Hippocampal formation (tissue), 2 donors: ENCODE measurements around the gene MAEA.

ENCODE experiments used
- DNase-seq, 2 donors: peaks; one replicate each; lab custom pipeline; 2025; lab: John Stamatoyannopoulos, UW

MAEA gene

GRCh38 chr4:1249731-1250526 lies 39.8 kb upstream of the MAEA start:
- DNase-seq: no peak

GRCh38 chr4:1250527-1250812 lies 39.2 kb upstream of the MAEA start:
- no peak for DNase-seq

- no peak for DNase-seq
Measured at GRCh38 chr4:1250921-1251772, 38.5 kb upstream of the MAEA start.

GRCh38 chr4:1251773-1252066 lies 38.0 kb upstream of the MAEA start:
- DNase-seq: no peak

- no peak for DNase-seq
Measured at GRCh38 chr4:1252928-1253492, 36.7 kb upstream of the MAEA start.

- no peak for DNase-seq
Measured at GRCh38 chr4:1253831-1254230, 35.9 kb upstream of the MAEA start.

- DNase-seq: no peak
Measured at GRCh38 chr4:1255151-1255550, 34.5 kb upstream of the MAEA start.

- no peak for DNase-seq
Measured at GRCh38 chr4:1255699-1256098, 34.0 kb upstream of the MAEA start.

- no peak for DNase-seq
Measured at GRCh38 chr4:1258457-1258856, 31.2 kb upstream of the MAEA start.

- no peak for DNase-seq
Measured at GRCh38 chr4:1259966-1260365, 29.7 kb upstream of the MAEA start.

- DNase-seq: no peak
Measured at GRCh38 chr4:1260418-1261106, 29.1 kb upstream of the MAEA start.

GRCh38 chr4:1261107-1261928 lies 28.4 kb upstream of the MAEA start:
- DNase-seq: no peak

- DNase-seq: no peak
Measured at GRCh38 chr4:1264942-1265341, 24.7 kb upstream of the MAEA start.

- no peak for DNase-seq
Measured at GRCh38 chr4:1265351-1265750, 24.3 kb upstream of the MAEA start.

GRCh38 chr4:1266881-1267763 lies 22.6 kb upstream of the MAEA start:
- DNase-seq: no peak

- DNase-seq: no peak
Measured at GRCh38 chr4:1269209-1269608, 20.5 kb upstream of the MAEA start.

GRCh38 chr4:1271686-1272085 lies 18.0 kb upstream of the MAEA start:
- no peak for DNase-seq

- no peak for DNase-seq
Measured at GRCh38 chr4:1274871-1275270, 14.8 kb upstream of the MAEA start.

GRCh38 chr4:1276984-1277383 lies 12.7 kb upstream of the MAEA start:
- DNase-seq: no peak
